Activated T-helper 2 cell treated with anti-CD3 and anti-CD28 coated beads, Interferon-gamma antibody, Interleukin-2, Interleukin-4, amounts not matched to agents 10 μg/mL and 5 μg/mL and 100 μg/mL, durations not matched to agents 14 hours and 24 hours and 36 hours (primary cell): Measurements from ENCODE around the gene ANGPTL8. TPM values are rescaled to one million over a fixed set of nuclear protein-coding genes. Genes with fewer than 3 reads are reported as not detected.

Source experiments
- DNase-seq: peaks from one replicate; pipeline ENCODE4 v3.0.0; 2021; ENCODE audit warnings: low spot score
- H3K27ac Mint-ChIP-seq: one replicate; pipeline ENCODE4 v1.8.0; 2021; ENCODE audit warnings: mixed read lengths
- H3K27me3 Mint-ChIP-seq: one replicate; pipeline ENCODE4 v1.8.0; 2021; ENCODE audit warnings: low read depth, mixed read lengths
- H3K36me3 Mint-ChIP-seq: one replicate; pipeline ENCODE4 v1.8.0; 2021; ENCODE audit warnings: low read depth, mixed read lengths
- H3K4me1 Mint-ChIP-seq: one replicate; pipeline ENCODE4 v1.8.0; 2021; ENCODE audit warnings: low read depth, mixed read lengths
- H3K4me3 Mint-ChIP-seq: one replicate; pipeline ENCODE4 v1.8.0; 2021; ENCODE audit warnings: low read depth, mild to moderate bottlenecking, moderate library complexity, mixed read lengths
- H3K9me3 Mint-ChIP-seq: one replicate; pipeline ENCODE4 v1.8.0; 2021; ENCODE audit warnings: mixed read lengths
- intact Hi-C: fragments of 100-400 bp; cut with micrococcal nuclease; formaldehyde crosslinking; loops from one replicate; pipeline ENCODE4 v1.15.1; 2023
- total RNA-seq: library from RNA; stranded (reverse); gene quantifications from 2 replicates; pipeline ENCODE4 v1.2.3, GENCODE V29; 2022

ANGPTL8 gene
- total RNA-seq, 1 donor from 2014 or later, result not detected

- no peaks in the 10 kb centered on the region for H3K4me1 Mint-ChIP-seq
- H3K27me3 Mint-ChIP-seq, result no peaks in the 10 kb centered on the region
- no peaks in the 10 kb centered on the region for H3K9me3 Mint-ChIP-seq
- intact Hi-C loops, result no loop called here
- no peak overlapping the region for H3K4me3 Mint-ChIP-seq
- H3K27ac Mint-ChIP-seq, result no peak overlapping the region
- no peak for DNase-seq
- H3K36me3 Mint-ChIP-seq, result no peaks in the 10 kb centered on the region
These were observed 4.8 kb upstream of the ANGPTL8 start for GRCh38 chr19:11234486-11235075.

GRCh38 chr19:11236324-11237301, 2.8 kb upstream of the ANGPTL8 start:
- H3K27me3 Mint-ChIP-seq, result no peaks in the 10 kb centered on the region
- no peaks in the 10 kb centered on the region for H3K4me1 Mint-ChIP-seq
- no peak for DNase-seq
- H3K9me3 Mint-ChIP-seq, result no peaks in the 10 kb centered on the region
- H3K36me3 Mint-ChIP-seq, result no peaks in the 10 kb centered on the region
- no peak overlapping the region for H3K4me3 Mint-ChIP-seq
- no peak overlapping the region for H3K27ac Mint-ChIP-seq
- intact Hi-C loops, result no loop called here

GRCh38 chr19:11237321-11237720, 2.1 kb upstream of the ANGPTL8 start:
- H3K9me3 Mint-ChIP-seq, result no peaks in the 10 kb centered on the region
- DNase-seq, result no peak
- H3K4me3 Mint-ChIP-seq, result no peak overlapping the region
- intact Hi-C loops, result no loop called here
- H3K27me3 Mint-ChIP-seq, result no peaks in the 10 kb centered on the region
- no peaks in the 10 kb centered on the region for H3K4me1 Mint-ChIP-seq
- no peaks in the 10 kb centered on the region for H3K36me3 Mint-ChIP-seq
- no peak overlapping the region for H3K27ac Mint-ChIP-seq

- no peaks in the 10 kb centered on the region for H3K27me3 Mint-ChIP-seq
- intact Hi-C loops, result no loop called here
- no peaks in the 10 kb centered on the region for H3K9me3 Mint-ChIP-seq
- no peak for DNase-seq
- H3K36me3 Mint-ChIP-seq, result no peaks in the 10 kb centered on the region
- no peak overlapping the region for H3K4me3 Mint-ChIP-seq
- H3K4me1 Mint-ChIP-seq, result no peaks in the 10 kb centered on the region
- H3K27ac Mint-ChIP-seq, result no peak overlapping the region
These were observed 1.4 kb upstream of the ANGPTL8 start for GRCh38 chr19:11238041-11238440.

- Mint-ChIP-seq H3K27me3 (peaks cover 1% of the 10 kb centered on the region), H3K9me3 (no peaks in the 10 kb centered on the region), H3K36me3 (no peaks in the 10 kb centered on the region), H3K4me3 (no peak overlapping the region), H3K27ac (no peak overlapping the region), H3K4me1 (no peaks in the 10 kb centered on the region)
- intact Hi-C loops, result no loop called here
- no peak for DNase-seq
These were observed 540 bp upstream of the ANGPTL8 start for GRCh38 chr19:11238781-11239376.

- Mint-ChIP-seq H3K9me3 (no peaks in the 10 kb centered on the region), H3K4me1 (no peaks in the 10 kb centered on the region), H3K27ac (no peak overlapping the region), H3K27me3 (peaks cover 1% of the 10 kb centered on the region), H3K36me3 (no peaks in the 10 kb centered on the region), H3K4me3 (no peak overlapping the region)
- intact Hi-C loops, result no loop called here
- no peak for DNase-seq
These were observed 607 bp downstream of the ANGPTL8 start for GRCh38 chr19:11240008-11240444.

GRCh38 chr19:11242025-11242424, 2.6 kb downstream of the ANGPTL8 start:
- no peak overlapping the region for H3K4me3 Mint-ChIP-seq
- intact Hi-C loops, result no loop called here
- DNase-seq, result no peak
- peaks cover 1% of the 10 kb centered on the region for H3K27me3 Mint-ChIP-seq
- no peaks in the 10 kb centered on the region for H3K36me3 Mint-ChIP-seq
- H3K4me1 Mint-ChIP-seq, result no peaks in the 10 kb centered on the region
- H3K9me3 Mint-ChIP-seq, result no peaks in the 10 kb centered on the region
- no peak overlapping the region for H3K27ac Mint-ChIP-seq

GRCh38 chr19:11242864-11243797, 3.7 kb downstream of the ANGPTL8 start:
- Mint-ChIP-seq H3K27ac (no peak overlapping the region), H3K4me1 (no peaks in the 10 kb centered on the region), H3K4me3 (no peak overlapping the region), H3K36me3 (no peaks in the 10 kb centered on the region), H3K27me3 (peaks cover 1% of the 10 kb centered on the region), H3K9me3 (no peaks in the 10 kb centered on the region)
- intact Hi-C loops, result no loop called here
- peak; percentile 64 for DNase-seq

GRCh38 chr19:11243798-11244169, 4.4 kb downstream of the ANGPTL8 start:
- Mint-ChIP-seq H3K27me3 (peaks cover 1% of the 10 kb centered on the region), H3K4me1 (no peaks in the 10 kb centered on the region), H3K9me3 (no peaks in the 10 kb centered on the region), H3K27ac (no peak overlapping the region), H3K4me3 (no peak overlapping the region), H3K36me3 (no peaks in the 10 kb centered on the region)
- intact Hi-C loops, result no loop called here
- no peak for DNase-seq

GRCh38 chr19:11244846-11245589, 5.6 kb downstream of the ANGPTL8 start:
- intact Hi-C loops, result no loop called here
- H3K9me3 Mint-ChIP-seq, result no peaks in the 10 kb centered on the region
- no peaks in the 10 kb centered on the region for H3K36me3 Mint-ChIP-seq
- no peak for DNase-seq
- no peaks in the 10 kb centered on the region for H3K4me1 Mint-ChIP-seq
- H3K27ac Mint-ChIP-seq, result no peak overlapping the region
- H3K4me3 Mint-ChIP-seq, result no peak overlapping the region
- H3K27me3 Mint-ChIP-seq, result peaks cover 1% of the 10 kb centered on the region

GRCh38 chr19:11246941-11247340, 7.5 kb downstream of the ANGPTL8 start:
- no peaks in the 10 kb centered on the region for H3K9me3 Mint-ChIP-seq
- no peaks in the 10 kb centered on the region for H3K36me3 Mint-ChIP-seq
- no peak for DNase-seq
- intact Hi-C loops, result no loop called here
- H3K27me3 Mint-ChIP-seq, result peaks cover 1% of the 10 kb centered on the region
- H3K27ac Mint-ChIP-seq, result no peak overlapping the region
- H3K4me3 Mint-ChIP-seq, result no peak overlapping the region
- no peaks in the 10 kb centered on the region for H3K4me1 Mint-ChIP-seq

GRCh38 chr19:11247391-11247790, 8.0 kb downstream of the ANGPTL8 start:
- H3K27me3 Mint-ChIP-seq, result peaks cover 1% of the 10 kb centered on the region
- intact Hi-C loops, result no loop called here
- no peaks in the 10 kb centered on the region for H3K9me3 Mint-ChIP-seq
- no peaks in the 10 kb centered on the region for H3K4me1 Mint-ChIP-seq
- no peaks in the 10 kb centered on the region for H3K36me3 Mint-ChIP-seq
- H3K27ac Mint-ChIP-seq, result no peak overlapping the region
- no peak for DNase-seq
- H3K4me3 Mint-ChIP-seq, result no peak overlapping the region
